ENCODE data around the gene TMEM120B. TPM values are rescaled to one million over a fixed set of nuclear protein-coding genes. Genes with fewer than 3 reads are reported as not detected.

TMEM120B gene
- total and polyA plus RNA-seq, 2 of the 13 experiments (the other 11 are each of a cell fraction or from before 2014, with no cell fraction given) = 7.1 to 12.9 TPM

DNA sequence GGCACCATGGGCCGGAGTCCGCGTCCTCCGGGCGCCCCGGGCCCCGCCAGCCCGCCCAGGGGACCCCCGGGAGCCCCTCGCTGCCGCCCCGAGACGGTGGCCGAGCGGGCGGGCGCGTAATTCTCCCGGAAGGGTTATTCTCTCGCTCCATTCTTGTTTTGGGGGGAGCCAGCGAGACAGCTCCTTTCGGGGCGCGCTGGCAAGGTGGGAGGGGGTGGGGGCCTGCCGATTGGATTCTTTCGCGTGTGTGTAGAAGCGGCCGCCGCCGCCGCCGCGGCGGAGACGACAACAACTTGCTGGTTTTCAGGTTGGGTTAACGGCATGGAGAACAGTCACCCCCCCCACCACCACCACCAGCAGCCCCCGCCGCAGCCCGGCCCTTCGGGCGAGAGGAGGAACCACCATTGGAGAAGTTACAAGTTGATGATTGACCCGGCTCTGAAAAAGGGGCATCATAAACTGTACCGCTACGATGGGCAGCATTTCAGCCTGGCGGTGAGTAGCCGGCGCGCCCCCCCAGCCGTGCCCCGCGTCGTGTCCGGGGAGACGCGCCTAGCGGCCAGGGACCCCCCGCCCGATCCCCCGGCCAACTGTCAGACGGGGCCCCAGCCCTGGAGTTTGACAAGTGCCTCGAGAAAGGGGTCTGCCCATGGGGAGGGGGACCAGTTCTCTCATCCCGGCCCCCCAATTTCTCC lies 92.0 kb downstream of the TMEM120B start (continued):
- TF ChIP-seq HMGXB4 (CRISPR knock-in tag; IDR thresholded peaks at IDR 0.05; ENCODE audit: borderline replicate concordance in 1 of 2, low read depth in 1 of 2) = peak in 1 of 2 experiments; percentile 23; a peak in 1 of 4 replicates
- TF ChIP-seq ZNF678 (CRISPR knock-in tag; IDR thresholded peaks at IDR 0.05) = no peak
- no peak for TF ChIP-seq MLLT10 (CRISPR knock-in tag; IDR thresholded peaks at IDR 0.05)
- TF ChIP-seq ZNF253 (CRISPR knock-in tag; IDR thresholded peaks at IDR 0.05; ENCODE audit: borderline replicate concordance) = no peak
- TF ChIP-seq THRA (CRISPR knock-in tag; IDR thresholded peaks at IDR 0.05; ENCODE audit: borderline replicate concordance) = no peak
- no peak for TF ChIP-seq ZNF75D (CRISPR knock-in tag; IDR thresholded peaks at IDR 0.05; ENCODE audit: borderline replicate concordance)
- TF ChIP-seq SP2 (CRISPR knock-in tag; IDR thresholded peaks at IDR 0.05) = no peak
- TF ChIP-seq ZMYM3 (CRISPR knock-in tag; IDR thresholded peaks at IDR 0.05) = no peak; the same call in 1 of the 2 replicates
- no peak for TF ChIP-seq MEF2D (CRISPR knock-in tag; IDR thresholded peaks at IDR 0.05)
- TF ChIP-seq IRX3 (CRISPR knock-in tag; IDR thresholded peaks at IDR 0.05; ENCODE audit: borderline replicate concordance, low read depth) = no peak
- no peak for TF ChIP-seq ZNF484 (CRISPR knock-in tag; IDR thresholded peaks at IDR 0.05; ENCODE audit: borderline replicate concordance, low read depth)
- TF ChIP-seq NR2F2 (IDR thresholded peaks at IDR 0.05; ENCODE audit: borderline replicate concordance, low read depth) = no peak
- 0 out of 2 replicates have a peak, but pooled peaks have one; percentile 40 for TF ChIP-seq ZNF704 (CRISPR knock-in tag; IDR thresholded peaks at IDR 0.05; ENCODE audit: borderline replicate concordance)
- no peak for TF ChIP-seq NONO (IDR thresholded peaks at IDR 0.05)
- TF ChIP-seq NONO (CRISPR knock-in tag; conservative IDR thresholded peaks at IDR 0.05) = no peak
- no peak for TF ChIP-seq ZNF773 (CRISPR knock-in tag; IDR thresholded peaks at IDR 0.05; ENCODE audit: borderline replicate concordance)
- no peak for TF ChIP-seq SKI (IDR thresholded peaks at IDR 0.05; ENCODE audit: partially characterized antibody)
- TF ChIP-seq, protein P1, sequence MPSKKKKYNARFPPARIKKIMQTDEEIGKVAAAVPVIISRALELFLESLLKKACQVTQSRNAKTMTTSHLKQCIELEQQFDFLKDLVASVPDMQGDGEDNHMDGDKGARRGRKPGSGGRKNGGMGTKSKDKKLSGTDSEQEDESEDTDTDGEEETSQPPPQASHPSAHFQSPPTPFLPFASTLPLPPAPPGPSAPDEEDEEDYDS (CRISPR knock-in tag; IDR thresholded peaks at IDR 0.05) = peak; percentile 67
- no peak for TF ChIP-seq SETDB1 (CRISPR knock-in tag; IDR thresholded peaks at IDR 0.05; ENCODE audit: borderline replicate concordance)
- no peak for TF ChIP-seq ZNF652 (CRISPR knock-in tag; IDR thresholded peaks at IDR 0.05; ENCODE audit: borderline replicate concordance, low read depth)
- TF ChIP-seq ZNF317 (CRISPR knock-in tag; IDR thresholded peaks at IDR 0.05) = no peak
- TF ChIP-seq SAFB2 (CRISPR knock-in tag; IDR thresholded peaks at IDR 0.05; ENCODE audit: borderline replicate concordance, low read depth) = no peak
- no peak for TF ChIP-seq ZNF709 (CRISPR knock-in tag; IDR thresholded peaks at IDR 0.05)
